ENCODE results near the gene SEZ6L2.

GRCh38 chr16:29825145-29826044 lies 74.0 kb downstream of the SEZ6L2 start:
- TF ChIP-seq CTCF (IDR thresholded peaks at IDR 0.05; ENCODE audit: insufficient read depth, low read depth, low read length) = no peak
- TF ChIP-seq EZH2 (IDR thresholded peaks at IDR 0.05; ENCODE audit: insufficient read depth, low read length) = no peak
